ENCODE data around the gene KDM1A.

- TF ChIP-seq, protein P1, sequence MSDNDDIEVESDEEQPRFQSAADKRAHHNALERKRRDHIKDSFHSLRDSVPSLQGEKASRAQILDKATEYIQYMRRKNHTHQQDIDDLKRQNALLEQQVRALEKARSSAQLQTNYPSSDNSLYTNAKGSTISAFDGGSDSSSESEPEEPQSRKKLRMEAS (IDR thresholded peaks at IDR 0.05), result no peak
- TF ChIP-seq JUND (IDR thresholded peaks at IDR 0.05), result no peak
- TF ChIP-seq GABPA (IDR thresholded peaks at IDR 0.05 in 1 of 2, conservative IDR thresholded peaks at IDR 0.05 in 1 of 2), result no peak
- no peak for TF ChIP-seq EGR1 (IDR thresholded peaks at IDR 0.05; ENCODE audit: low read depth in 2 of 2)
- TF ChIP-seq CTCF (IDR thresholded peaks at IDR 0.05; ENCODE audit: low read depth, low read length, missing input control), result no peak
- TF ChIP-seq FOXA1 (IDR thresholded peaks at IDR 0.05), result no peak
- TF ChIP-seq SP1 (IDR thresholded peaks at IDR 0.05), result no peak
- no peak for TF ChIP-seq ATF3 (IDR thresholded peaks at IDR 0.05)
- TF ChIP-seq RXRA (IDR thresholded peaks at IDR 0.05), result no peak
- TF ChIP-seq RAD21 (IDR thresholded peaks at IDR 0.05), result no peak
- no peak for TF ChIP-seq REST (IDR thresholded peaks at IDR 0.05)
- TF ChIP-seq, protein P2, sequence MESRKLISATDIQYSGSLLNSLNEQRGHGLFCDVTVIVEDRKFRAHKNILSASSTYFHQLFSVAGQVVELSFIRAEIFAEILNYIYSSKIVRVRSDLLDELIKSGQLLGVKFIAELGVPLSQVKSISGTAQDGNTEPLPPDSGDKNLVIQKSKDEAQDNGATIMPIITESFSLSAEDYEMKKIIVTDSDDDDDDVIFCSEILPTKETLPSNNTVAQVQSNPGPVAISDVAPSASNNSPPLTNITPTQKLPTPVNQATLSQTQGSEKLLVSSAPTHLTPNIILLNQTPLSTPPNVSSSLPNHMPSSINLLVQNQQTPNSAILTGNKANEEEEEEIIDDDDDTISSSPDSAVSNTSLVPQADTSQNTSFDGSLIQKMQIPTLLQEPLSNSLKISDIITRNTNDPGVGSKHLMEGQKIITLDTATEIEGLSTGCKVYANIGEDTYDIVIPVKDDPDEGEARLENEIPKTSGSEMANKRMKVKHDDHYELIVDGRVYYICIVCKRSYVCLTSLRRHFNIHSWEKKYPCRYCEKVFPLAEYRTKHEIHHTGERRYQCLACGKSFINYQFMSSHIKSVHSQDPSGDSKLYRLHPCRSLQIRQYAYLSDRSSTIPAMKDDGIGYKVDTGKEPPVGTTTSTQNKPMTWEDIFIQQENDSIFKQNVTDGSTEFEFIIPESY (IDR thresholded peaks at IDR 0.05), result no peak
- no peak for TF ChIP-seq FOXA2 (IDR thresholded peaks at IDR 0.05)
- no peak for TF ChIP-seq TAF1 (conservative IDR thresholded peaks at IDR 0.05)
Measured at GRCh38 chr1:22995774-22996173, 23.5 kb upstream of the KDM1A start.
